GM12864 (cell line): ENCODE results near the gene WDPCP.

Experiments
- DNase-seq: peaks from one replicate; pipeline ENCODE4 v3.0.0-alpha.2; 2011; ENCODE audit warnings: low read depth
- H3K4me3 ChIP-seq: 2 replicates; pipeline ENCODE4 v1.5.1; 2011; ENCODE audit warnings: mild to moderate bottlenecking, low read depth, low read length, control low read depth
- TF ChIP-seq, protein P1 (sequence below): IDR thresholded peaks from 2 replicates; pipeline ENCODE4 v1.5.1; 2011; ENCODE audit warnings: low read depth, mild to moderate bottlenecking, moderate library complexity, low read length, control low read depth, inconsistent platforms; ENCODE audit errors: missing control alignments

WDPCP gene

DNA sequence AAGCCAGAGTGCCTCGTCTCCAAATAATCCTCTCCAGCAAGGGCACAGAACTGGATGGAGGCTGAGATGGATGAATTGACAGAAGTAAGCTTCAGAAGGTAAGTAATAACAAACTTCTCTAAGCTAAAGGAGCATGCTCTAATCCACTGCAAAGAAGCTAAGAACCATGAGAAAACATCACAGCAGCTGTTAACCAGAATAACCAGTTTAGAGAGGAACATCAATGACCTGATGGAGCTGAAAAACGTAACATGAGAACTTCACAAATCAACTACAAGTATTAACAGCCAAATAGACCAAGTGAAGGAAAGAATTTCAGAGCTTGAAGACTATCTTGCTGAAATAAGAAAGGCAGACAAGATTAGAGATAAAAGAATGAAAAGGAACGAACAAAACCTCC, 32.3 kb downstream of the WDPCP start:
- TF ChIP-seq, protein P1, sequence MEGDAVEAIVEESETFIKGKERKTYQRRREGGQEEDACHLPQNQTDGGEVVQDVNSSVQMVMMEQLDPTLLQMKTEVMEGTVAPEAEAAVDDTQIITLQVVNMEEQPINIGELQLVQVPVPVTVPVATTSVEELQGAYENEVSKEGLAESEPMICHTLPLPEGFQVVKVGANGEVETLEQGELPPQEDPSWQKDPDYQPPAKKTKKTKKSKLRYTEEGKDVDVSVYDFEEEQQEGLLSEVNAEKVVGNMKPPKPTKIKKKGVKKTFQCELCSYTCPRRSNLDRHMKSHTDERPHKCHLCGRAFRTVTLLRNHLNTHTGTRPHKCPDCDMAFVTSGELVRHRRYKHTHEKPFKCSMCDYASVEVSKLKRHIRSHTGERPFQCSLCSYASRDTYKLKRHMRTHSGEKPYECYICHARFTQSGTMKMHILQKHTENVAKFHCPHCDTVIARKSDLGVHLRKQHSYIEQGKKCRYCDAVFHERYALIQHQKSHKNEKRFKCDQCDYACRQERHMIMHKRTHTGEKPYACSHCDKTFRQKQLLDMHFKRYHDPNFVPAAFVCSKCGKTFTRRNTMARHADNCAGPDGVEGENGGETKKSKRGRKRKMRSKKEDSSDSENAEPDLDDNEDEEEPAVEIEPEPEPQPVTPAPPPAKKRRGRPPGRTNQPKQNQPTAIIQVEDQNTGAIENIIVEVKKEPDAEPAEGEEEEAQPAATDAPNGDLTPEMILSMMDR = no peak
- H3K4me3 ChIP-seq = no peak overlapping the region
- no peak for DNase-seq

DNA sequence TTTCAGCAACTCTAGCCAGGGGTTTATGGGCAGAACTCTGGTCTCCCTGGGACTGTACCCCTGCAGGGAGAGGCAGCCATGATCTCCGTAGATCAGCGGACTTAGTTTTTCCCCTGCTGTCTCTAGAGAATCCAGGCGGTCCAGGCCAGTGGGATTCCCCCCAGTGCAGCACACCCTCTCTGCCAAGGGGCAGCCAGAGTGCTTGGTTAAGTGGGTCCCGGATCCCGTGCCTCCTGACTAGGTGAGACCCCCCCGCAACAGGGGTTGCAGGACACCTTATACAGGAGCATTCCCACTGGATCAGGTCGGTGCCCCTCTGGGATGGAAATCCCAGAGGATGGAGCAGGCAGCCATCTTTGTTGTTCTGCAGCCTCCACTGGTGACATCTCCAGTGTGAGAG, 33.0 kb downstream of the WDPCP start:
- H3K4me3 ChIP-seq = no peak overlapping the region
- TF ChIP-seq, protein P1 = no peak
- no peak for DNase-seq

DNA sequence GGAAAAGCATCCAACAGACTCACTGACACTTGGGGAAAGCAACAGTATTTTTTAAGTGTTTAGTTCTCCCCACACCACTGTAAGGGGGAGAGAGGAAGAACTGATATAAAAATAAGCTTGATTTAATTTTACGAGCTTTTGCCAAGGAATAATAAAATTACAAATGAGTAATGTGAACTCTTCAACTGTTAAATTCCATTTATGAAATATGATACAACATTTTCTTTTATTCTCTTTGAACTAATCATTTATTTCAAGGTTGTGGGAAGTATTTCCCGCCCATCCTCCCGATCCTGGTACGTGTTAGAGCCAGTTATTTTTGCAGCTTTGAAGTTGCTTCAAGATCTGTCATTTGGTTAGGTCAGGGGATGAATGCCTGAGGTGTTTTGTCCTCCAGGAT, 35.2 kb downstream of the WDPCP start:
- TF ChIP-seq, protein P1 = no peak
- H3K4me3 ChIP-seq = no peak overlapping the region
- no peak for DNase-seq

DNA sequence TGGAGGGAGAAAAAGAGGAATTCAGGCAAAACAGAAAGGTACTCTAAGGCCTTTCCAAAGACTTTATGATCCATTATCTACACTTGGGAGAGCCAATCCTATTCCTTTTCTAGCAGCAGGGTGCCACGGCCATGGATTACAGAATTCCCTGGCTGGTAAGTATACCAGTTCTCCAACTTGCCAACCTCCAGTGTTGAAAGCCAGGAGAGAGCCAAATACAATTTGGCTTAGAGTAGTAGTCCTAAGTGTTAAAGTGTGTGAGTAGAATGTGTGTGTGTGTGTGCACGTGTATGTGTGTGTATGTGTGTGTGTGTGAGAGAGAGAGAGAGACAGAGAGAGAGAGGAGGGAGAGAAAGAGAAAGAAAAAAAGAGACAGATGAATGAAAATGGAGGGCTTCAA, 43.3 kb downstream of the WDPCP start:
- TF ChIP-seq, protein P1 = no peak
- DNase-seq = no peak
- no peak overlapping the region for H3K4me3 ChIP-seq

DNA sequence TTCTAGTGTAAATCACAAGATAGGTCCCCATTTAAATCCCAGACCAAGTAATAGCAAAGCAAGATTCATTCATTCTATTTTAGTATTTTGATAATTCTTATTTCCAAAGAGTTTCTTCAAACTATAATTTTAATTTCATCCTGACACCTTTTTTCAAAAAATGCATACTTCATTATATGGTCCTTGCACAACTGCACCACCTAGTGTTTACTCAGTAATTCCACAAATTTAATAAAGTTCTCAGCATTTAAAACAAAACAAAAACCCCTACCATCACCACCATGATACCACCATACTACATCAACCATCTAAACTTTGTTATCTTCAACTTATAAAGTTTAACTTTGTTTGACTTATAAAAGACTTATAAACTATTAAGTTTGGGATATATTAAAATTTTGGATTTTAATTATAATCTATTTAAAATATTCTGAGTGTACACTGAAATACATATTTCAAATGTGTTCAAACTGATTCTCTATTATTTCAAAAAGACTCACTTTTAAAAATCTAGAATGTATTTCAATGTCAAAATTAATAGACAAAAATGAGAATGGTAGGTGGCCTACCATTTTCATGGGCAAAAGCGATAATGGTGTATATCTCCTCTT, 44.2 kb downstream of the WDPCP start:
- TF ChIP-seq, protein P1 = peak; percentile 39
- H3K4me3 ChIP-seq = no peak overlapping the region
- DNase-seq = no peak

DNA sequence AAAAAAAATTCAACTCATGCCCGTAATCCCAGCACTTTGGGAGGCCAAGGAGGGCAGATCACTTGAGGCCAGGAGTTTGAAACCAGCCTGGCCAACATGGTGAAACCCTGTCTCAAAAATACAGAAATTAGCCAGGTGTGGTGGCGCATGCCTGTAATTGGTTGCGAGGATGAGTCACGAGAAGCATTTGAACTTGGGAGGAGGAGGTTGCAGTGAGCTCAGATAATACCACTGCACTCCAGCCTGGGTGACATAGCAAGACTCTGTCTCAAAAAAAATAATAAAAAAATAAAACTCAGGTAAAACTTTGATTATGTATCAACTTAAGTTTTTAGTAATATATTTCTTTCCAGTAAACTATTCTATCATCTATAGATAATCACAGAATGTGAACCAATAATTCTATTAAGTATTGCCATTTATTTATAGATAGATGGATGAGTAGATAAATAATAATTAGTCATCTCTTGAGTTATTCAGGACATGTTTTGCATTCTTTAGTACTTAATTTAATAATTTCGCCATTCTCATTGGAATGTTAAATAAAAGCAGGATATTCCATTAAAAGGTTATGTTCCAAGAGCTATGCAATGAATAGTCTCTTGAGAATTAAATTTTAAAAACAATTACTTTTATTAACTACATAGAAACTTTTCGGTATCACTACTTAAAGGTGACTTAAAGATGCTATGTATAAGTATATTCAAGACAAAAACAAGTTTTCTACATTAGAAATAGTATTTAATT, 48.7 kb downstream of the WDPCP start:
- DNase-seq = no peak
- no peak overlapping the region for H3K4me3 ChIP-seq
- TF ChIP-seq, protein P1 = no peak

DNA sequence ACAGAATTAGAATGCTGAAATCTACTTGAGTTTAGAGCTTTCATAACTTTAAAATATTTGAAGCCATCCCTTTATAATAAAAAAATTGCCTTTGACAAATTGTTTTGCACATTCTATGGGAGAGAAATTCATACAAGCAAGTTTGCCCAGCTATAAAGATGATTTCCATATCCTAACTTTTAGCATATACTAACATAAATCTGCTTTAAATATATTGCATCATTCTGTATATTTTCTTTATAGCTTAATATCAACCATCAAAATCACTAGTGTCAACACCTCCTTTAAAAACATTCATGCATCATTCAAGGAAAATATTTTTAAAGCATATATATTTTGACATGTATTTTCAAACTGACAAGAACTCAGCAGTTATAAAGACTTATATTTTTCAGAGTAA, 49.9 kb downstream of the WDPCP start:
- no peak overlapping the region for H3K4me3 ChIP-seq
- TF ChIP-seq, protein P1 = no peak
- DNase-seq = no peak
